ENCODE measurements around the gene VWA5B2. TPM values are rescaled to one million over a fixed set of nuclear protein-coding genes. Genes with fewer than 3 reads are reported as not detected.

Gene VWA5B2
- total RNA-seq, 1 donor from 2014 or later, result 0.32 TPM

DNA sequence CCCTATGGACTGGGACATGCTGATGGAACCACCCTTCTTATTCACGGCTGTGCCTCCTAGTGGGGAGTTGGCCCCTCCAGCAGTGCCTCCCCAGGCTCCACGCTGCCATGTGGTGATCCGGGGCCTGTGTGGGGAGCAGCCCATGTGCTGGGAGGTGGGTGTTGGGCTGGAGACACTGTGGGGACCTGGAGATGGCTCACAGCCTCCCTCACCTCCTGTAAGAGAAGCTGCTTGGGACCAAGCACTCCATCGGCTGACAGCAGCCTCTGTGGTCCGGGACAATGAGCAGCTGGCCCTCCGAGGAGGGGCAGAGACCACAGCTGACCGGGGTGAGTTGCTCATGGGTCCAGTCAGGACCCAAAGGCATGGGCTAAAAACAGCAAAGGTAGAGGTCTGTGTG lies 10.3 kb downstream of the VWA5B2 start:
- Histone ChIP-seq H3K27me3 (no peaks in the 10 kb centered on the region), H3K36me3 (peaks cover 22 to 27% of the 10 kb centered on the region in 2 donors), H3K27ac (no peak overlapping the region), H3K4me3 (no peak overlapping the region), H3K9me3 (no peaks in the 10 kb centered on the region), H3K4me1 (no peaks in the 10 kb centered on the region)
- DNase-seq (ENCODE audit: low spot score in 2 of 2), result no peak
- TF ChIP-seq, protein P1, sequence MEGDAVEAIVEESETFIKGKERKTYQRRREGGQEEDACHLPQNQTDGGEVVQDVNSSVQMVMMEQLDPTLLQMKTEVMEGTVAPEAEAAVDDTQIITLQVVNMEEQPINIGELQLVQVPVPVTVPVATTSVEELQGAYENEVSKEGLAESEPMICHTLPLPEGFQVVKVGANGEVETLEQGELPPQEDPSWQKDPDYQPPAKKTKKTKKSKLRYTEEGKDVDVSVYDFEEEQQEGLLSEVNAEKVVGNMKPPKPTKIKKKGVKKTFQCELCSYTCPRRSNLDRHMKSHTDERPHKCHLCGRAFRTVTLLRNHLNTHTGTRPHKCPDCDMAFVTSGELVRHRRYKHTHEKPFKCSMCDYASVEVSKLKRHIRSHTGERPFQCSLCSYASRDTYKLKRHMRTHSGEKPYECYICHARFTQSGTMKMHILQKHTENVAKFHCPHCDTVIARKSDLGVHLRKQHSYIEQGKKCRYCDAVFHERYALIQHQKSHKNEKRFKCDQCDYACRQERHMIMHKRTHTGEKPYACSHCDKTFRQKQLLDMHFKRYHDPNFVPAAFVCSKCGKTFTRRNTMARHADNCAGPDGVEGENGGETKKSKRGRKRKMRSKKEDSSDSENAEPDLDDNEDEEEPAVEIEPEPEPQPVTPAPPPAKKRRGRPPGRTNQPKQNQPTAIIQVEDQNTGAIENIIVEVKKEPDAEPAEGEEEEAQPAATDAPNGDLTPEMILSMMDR (IDR thresholded peaks at IDR 0.05), result no peak
- intact Hi-C loops (cut with DNase I), result no loop called here

DNA sequence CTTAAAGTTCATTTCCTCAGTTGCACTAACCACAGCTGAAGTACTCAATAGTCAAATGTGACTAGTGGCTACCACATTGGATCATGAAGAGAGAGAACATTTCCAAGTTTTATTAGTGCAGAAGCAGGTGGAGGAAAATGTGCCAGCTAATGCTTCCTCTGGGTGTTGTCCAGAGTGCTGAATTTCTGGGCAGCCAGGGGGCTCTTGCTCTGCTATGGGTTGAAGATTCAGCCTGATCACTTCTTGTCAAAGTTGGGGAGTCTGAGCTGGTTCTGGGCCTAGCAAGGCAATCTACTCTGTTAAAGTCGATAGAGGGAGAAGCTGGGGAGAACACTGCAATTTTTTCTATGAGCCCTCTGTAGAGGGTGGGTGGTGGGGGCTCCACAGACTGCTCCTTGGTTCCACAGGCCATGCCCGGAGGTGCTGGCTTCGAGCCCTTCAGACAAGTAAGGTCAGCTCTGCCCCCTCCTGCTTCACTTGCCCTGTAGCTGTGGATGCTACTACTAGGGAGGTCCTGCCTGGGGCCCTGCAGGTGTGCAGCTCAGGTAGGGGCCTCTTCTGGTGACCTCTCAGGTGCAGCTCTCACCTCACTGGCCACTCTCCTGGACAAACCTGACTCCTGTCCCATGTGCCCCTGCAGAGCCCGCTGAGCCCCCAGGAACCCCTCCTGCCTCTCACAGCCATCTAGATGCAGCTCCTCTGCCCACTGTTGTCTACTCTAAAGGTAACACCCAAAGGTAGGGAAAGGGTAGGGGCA lies 11.2 kb downstream of the VWA5B2 start:
- Histone ChIP-seq H3K27ac (no peak overlapping the region), H3K9me3 (no peaks in the 10 kb centered on the region), H3K4me1 (no peaks in the 10 kb centered on the region), H3K27me3 (no peaks in the 10 kb centered on the region), H3K36me3 (peaks cover 31 to 35% of the 10 kb centered on the region in 2 donors), H3K4me3 (no peak overlapping the region)
- DNase-seq (ENCODE audit: low spot score in 2 of 2), result no peak
- intact Hi-C loops (cut with DNase I), result no loop called here
- TF ChIP-seq, protein P1 (IDR thresholded peaks at IDR 0.05), result no peak

DNA sequence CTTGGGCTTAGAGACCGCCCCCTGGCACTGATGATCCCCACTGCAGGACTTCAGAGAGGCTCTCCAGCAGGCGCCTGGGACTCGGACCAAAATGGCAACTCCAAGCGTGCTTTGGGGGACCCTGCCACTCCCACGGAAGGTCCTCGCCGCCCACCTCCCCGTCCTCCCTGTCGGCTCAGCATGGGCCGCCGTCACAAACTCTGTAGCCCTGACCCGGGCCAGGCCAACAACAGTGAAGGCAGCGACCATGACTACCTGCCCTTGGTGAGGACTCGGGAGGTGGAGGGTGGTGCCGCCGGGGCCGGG lies 11.7 kb downstream of the VWA5B2 start:
- H3K27me3 ChIP-seq, result no peaks in the 10 kb centered on the region
- H3K4me3 ChIP-seq, result no peak overlapping the region
- H3K4me1 ChIP-seq, result no peaks in the 10 kb centered on the region
- no peak overlapping the region for H3K27ac ChIP-seq
- H3K36me3 ChIP-seq, result peaks cover 31 to 38% of the 10 kb centered on the region in 2 donors
- intact Hi-C loops (cut with DNase I), result no loop called here
- no peaks in the 10 kb centered on the region for H3K9me3 ChIP-seq
- TF ChIP-seq, protein P1 (IDR thresholded peaks at IDR 0.05), result no peak
- no peak for DNase-seq (ENCODE audit: low spot score in 2 of 2)

DNA sequence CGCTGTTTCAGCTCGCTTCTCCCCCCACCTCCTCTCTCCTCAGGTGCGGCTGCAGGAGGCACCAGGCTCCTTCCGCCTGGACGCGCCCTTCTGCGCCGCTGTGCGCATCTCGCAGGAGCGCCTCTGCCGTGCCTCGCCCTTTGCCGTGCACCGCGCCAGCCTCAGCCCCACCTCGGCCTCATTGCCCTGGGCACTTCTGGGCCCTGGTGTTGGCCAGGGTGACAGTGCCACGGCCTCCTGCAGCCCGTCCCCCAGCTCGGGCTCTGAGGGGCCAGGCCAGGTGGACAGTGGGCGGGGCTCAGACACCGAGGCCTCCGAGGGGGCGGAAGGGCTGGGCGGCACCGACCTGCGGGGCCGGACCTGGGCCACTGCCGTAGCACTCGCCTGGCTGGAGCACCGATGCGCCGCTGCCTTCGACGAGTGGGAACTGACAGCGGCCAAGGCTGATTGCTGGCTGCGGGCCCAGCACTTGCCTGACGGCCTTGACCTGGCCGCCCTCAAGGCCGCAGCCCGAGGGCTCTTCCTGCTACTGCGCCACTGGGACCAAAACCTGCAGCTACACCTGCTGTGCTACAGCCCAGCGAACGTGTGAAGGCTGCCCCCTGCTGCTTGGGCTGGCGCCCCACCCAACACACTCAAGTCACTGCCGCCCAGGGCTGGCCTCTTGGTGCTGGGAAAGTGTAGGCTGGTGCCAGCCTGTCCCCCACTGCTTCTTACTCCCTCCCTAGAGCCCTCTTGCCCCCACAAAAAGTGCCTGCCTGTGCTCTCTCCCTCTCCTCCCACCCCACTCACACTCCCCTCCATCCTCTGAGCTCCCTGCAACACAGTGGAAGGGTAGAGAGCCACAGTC lies 12.3 kb downstream of the VWA5B2 start:
- Histone ChIP-seq H3K36me3 (peaks cover 31 to 38% of the 10 kb centered on the region in 2 donors), H3K4me3 (no peak overlapping the region), H3K27me3 (no peaks in the 10 kb centered on the region), H3K9me3 (no peaks in the 10 kb centered on the region), H3K4me1 (no peaks in the 10 kb centered on the region), H3K27ac (no peak overlapping the region)
- intact Hi-C loops (cut with DNase I), result no loop called here
- DNase-seq (ENCODE audit: low spot score in 2 of 2), result no peak
- TF ChIP-seq, protein P1 (IDR thresholded peaks at IDR 0.05), result peak in 1 of 3 experiments; percentile 24

DNA sequence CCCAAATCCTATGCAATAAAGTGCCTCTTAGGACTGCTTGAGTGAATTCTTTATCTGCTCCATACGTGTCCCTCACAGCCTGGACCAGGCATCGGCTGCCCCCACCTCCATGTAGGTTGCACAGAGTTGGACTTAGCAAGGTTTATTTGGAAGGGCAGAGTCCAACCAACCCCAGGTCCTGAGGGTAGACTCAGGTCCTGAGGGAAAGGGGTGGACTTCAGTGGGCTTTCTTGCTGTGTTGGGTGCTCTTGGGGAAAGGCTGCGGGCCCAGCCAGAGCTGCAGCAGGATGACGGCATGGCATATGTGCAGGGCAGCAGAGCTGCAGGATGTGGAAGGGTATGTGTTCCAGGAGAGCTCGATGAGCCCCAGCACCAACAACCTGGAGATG lies 12.9 kb downstream of the VWA5B2 start:
- Histone ChIP-seq H3K9me3 (no peaks in the 10 kb centered on the region), H3K36me3 (peaks cover 31 to 38% of the 10 kb centered on the region in 2 donors), H3K4me3 (no peak overlapping the region), H3K27ac (no peak overlapping the region), H3K27me3 (no peaks in the 10 kb centered on the region), H3K4me1 (no peaks in the 10 kb centered on the region)
- DNase-seq (ENCODE audit: low spot score in 2 of 2), result no peak
- intact Hi-C loops (cut with DNase I), result no loop called here
- TF ChIP-seq, protein P1 (IDR thresholded peaks at IDR 0.05), result no peak
